Body of pancreas (tissue), 4 donors: ENCODE data around the gene AGBL5.

Experiments used
- POLR2A ChIP-seq, 3 donors: fragments of 450-650 bp; IDR thresholded peaks; one replicate each; pipeline ENCODE4 v1.6.1; 2016; ENCODE audit warnings: antibody characterized with exemption in 3 of 3, mild to moderate bottlenecking in 2 of 3
- TF ChIP-seq, protein P1 (sequence below), 7 experiments: fragments of 450-650 bp in 4 of 7; fragments of 200-600 bp in 3 of 7; sonication (generic) in 3 of 7; IDR thresholded peaks; one replicate each; pipeline ENCODE4 v1.5.1; 2016 to 2019; ENCODE audit warnings: antibody characterized with exemption in 7 of 7

- TF ChIP-seq, protein P1, sequence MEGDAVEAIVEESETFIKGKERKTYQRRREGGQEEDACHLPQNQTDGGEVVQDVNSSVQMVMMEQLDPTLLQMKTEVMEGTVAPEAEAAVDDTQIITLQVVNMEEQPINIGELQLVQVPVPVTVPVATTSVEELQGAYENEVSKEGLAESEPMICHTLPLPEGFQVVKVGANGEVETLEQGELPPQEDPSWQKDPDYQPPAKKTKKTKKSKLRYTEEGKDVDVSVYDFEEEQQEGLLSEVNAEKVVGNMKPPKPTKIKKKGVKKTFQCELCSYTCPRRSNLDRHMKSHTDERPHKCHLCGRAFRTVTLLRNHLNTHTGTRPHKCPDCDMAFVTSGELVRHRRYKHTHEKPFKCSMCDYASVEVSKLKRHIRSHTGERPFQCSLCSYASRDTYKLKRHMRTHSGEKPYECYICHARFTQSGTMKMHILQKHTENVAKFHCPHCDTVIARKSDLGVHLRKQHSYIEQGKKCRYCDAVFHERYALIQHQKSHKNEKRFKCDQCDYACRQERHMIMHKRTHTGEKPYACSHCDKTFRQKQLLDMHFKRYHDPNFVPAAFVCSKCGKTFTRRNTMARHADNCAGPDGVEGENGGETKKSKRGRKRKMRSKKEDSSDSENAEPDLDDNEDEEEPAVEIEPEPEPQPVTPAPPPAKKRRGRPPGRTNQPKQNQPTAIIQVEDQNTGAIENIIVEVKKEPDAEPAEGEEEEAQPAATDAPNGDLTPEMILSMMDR (IDR thresholded peaks at IDR 0.05), result no peak
- no peak for TF ChIP-seq POLR2A (IDR thresholded peaks at IDR 0.05)
Measured at GRCh38 chr2:27099334-27099955, 48.0 kb downstream of the AGBL5 start.
